Mesenchymal stem cell (in vitro differentiated cells and primary cell): ENCODE results near the gene ZBTB34.

ENCODE experiments used
- DNase-seq: peaks from one replicate; pipeline ENCODE4 v3.0.0-alpha.2; 2013
- H2AFZ ChIP-seq: one replicate; pipeline ENCODE4 v1.6.1; 2013; ENCODE audit warnings: low read depth, mild to moderate bottlenecking, control low read depth, inconsistent platforms, low read length, moderate library complexity
- H2AK5ac ChIP-seq: 2 replicates; pipeline ENCODE4 v1.6.1; 2013; ENCODE audit warnings: low read length, moderate library complexity, mild to moderate bottlenecking, inconsistent platforms; ENCODE audit not compliant: severe bottlenecking
- H2BK120ac ChIP-seq: one replicate; pipeline ENCODE4 v1.6.1; 2013; ENCODE audit warnings: low read depth, mild to moderate bottlenecking, inconsistent platforms, low read length, moderate library complexity
- H2BK12ac ChIP-seq, 2 experiments: one replicate each; pipeline ENCODE4 v1.6.1; 2013; ENCODE audit warnings: inconsistent platforms in 2 of 2, low read length in 2 of 2, mild to moderate bottlenecking in 2 of 2, moderate library complexity in 2 of 2, control low read depth in 1 of 2
- H2BK15ac ChIP-seq: one replicate; pipeline ENCODE4 v1.6.1; 2013; ENCODE audit warnings: mild to moderate bottlenecking, low read depth, inconsistent platforms; ENCODE audit not compliant: poor library complexity, severe bottlenecking
- H2BK5ac ChIP-seq: 2 replicates; pipeline ENCODE4 v1.6.1; 2013; ENCODE audit warnings: low read depth, mild to moderate bottlenecking, low read length, control low read depth, inconsistent platforms; ENCODE audit not compliant: poor library complexity, severe bottlenecking
- H3K14ac ChIP-seq, 2 experiments: one replicate each; pipeline ENCODE4 v1.6.1; 2013; ENCODE audit warnings: inconsistent platforms in 2 of 2, low read length in 2 of 2, control low read depth in 1 of 2, mild to moderate bottlenecking in 1 of 2, moderate library complexity in 1 of 2
- H3K18ac ChIP-seq, 2 experiments: one replicate each; pipeline ENCODE4 v1.6.1; 2013; ENCODE audit warnings: inconsistent platforms in 2 of 2, low read length in 2 of 2, control low read depth in 1 of 2, low read depth in 1 of 2, mild to moderate bottlenecking in 1 of 2
- H3K23ac ChIP-seq, 2 experiments: one replicate each; pipeline ENCODE4 v1.6.1; 2013; ENCODE audit warnings: inconsistent platforms in 2 of 2, low read length in 2 of 2, mild to moderate bottlenecking in 2 of 2, moderate library complexity in 2 of 2, control low read depth in 1 of 2
- H3K27ac ChIP-seq: 2 replicates; pipeline ENCODE4 v1.5.1; 2013; ENCODE audit warnings: mild to moderate bottlenecking, moderate library complexity, low read length, control low read depth, inconsistent platforms; ENCODE audit not compliant: poor library complexity, severe bottlenecking
- H3K27me3 ChIP-seq, 2 experiments: 2 replicates each; pipeline versions ENCODE4 v1.6.1 to v1.7.0; 2013; ENCODE audit warnings: low read length in 2 of 2, mild to moderate bottlenecking in 2 of 2, moderate library complexity in 2 of 2, control low read depth in 1 of 2, inconsistent platforms in 1 of 2; ENCODE audit not compliant: control insufficient read depth in 1 of 2, insufficient read depth in 1 of 2
- H3K36me3 ChIP-seq, 2 experiments: 2 replicates each; pipeline versions ENCODE4 v1.6.1 to v1.7.0; 2013; ENCODE audit warnings: low read length in 2 of 2, control low read depth in 1 of 2, inconsistent platforms in 1 of 2, low read depth in 1 of 2, mild to moderate bottlenecking in 1 of 2; ENCODE audit not compliant: insufficient read depth in 2 of 2, control insufficient read depth in 1 of 2
- H3K4ac ChIP-seq, 2 experiments: one replicate each; pipeline ENCODE4 v1.6.1; 2013; ENCODE audit warnings: inconsistent platforms in 2 of 2, low read length in 2 of 2, mild to moderate bottlenecking in 2 of 2, moderate library complexity in 2 of 2, control low read depth in 1 of 2, low read depth in 1 of 2
- H3K4me1 ChIP-seq: 2 replicates; pipeline ENCODE4 v1.6.1; 2013; ENCODE audit warnings: low read depth, low read length, control low read depth; ENCODE audit not compliant: control insufficient read depth, insufficient read depth
- H3K4me2 ChIP-seq: 2 replicates; pipeline ENCODE4 v1.6.1; 2013; ENCODE audit warnings: low read length, mild to moderate bottlenecking, inconsistent platforms; ENCODE audit not compliant: poor library complexity, severe bottlenecking
- H3K4me3 ChIP-seq, 2 experiments: 2 replicates each; pipeline versions ENCODE4 v1.5.1 to v1.7.0; 2013; ENCODE audit warnings: low read length in 2 of 2, mild to moderate bottlenecking in 2 of 2, control low read depth in 1 of 2, low read depth in 1 of 2; ENCODE audit not compliant: insufficient read depth in 1 of 2
- H3K79me1 ChIP-seq: replicated peaks from 2 replicates; pipeline ENCODE4 v1.6.1; 2013; ENCODE audit warnings: mild to moderate bottlenecking, control low read depth, low read length, inconsistent platforms; ENCODE audit not compliant: poor library complexity, severe bottlenecking
- H3K9ac ChIP-seq: 2 replicates; pipeline ENCODE4 v1.7.0; 2013; ENCODE audit warnings: mild to moderate bottlenecking, low read length, moderate library complexity
- H3K9me3 ChIP-seq: 2 replicates; pipeline ENCODE4 v1.7.0; 2013; ENCODE audit warnings: mild to moderate bottlenecking, low read length; ENCODE audit not compliant: control insufficient read depth
- H4K8ac ChIP-seq: one replicate; pipeline ENCODE4 v1.6.1; 2013; ENCODE audit warnings: inconsistent platforms, mild to moderate bottlenecking, low read length, moderate library complexity
- H4K91ac ChIP-seq: one replicate; pipeline ENCODE4 v1.6.1; 2013; ENCODE audit warnings: mild to moderate bottlenecking, low read length, inconsistent platforms
- WGBS: methylation state at CpG from one replicate; pipeline ENCODE4 v1.1.7; 2013; ENCODE audit warnings: mixed read lengths; 5-methylcytosine and 5-hydroxymethylcytosine counted together

ZBTB34 gene

DNA sequence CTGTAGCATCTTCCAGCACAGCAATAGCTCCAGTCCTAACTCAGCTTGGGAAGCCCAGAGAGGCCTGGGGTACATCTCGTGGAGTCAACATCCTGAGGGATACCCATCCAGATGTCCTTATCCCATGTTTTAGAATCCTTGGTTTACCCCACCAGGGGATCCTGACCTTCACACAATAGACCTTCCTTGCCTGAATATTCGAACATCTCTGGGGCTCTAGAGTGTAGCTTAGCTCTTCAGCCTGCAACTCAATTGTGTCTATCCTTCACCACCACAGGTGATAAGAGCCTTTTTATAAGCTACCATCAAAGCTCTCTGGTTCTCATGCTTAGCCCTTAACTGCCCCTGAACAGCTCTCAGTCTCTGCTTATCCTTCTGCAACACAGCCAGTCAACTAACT, 46.6 kb downstream of the ZBTB34 start:
- no peak overlapping the region for H4K8ac ChIP-seq
- H3K27me3 ChIP-seq: peaks cover 30 to 53% of the 10 kb centered on the region in 2 experiments
- H3K36me3 ChIP-seq: no peaks in the 10 kb centered on the region
- H3K4me2 ChIP-seq: no peak overlapping the region
- H2BK12ac ChIP-seq: no peak overlapping the region
- no peak overlapping the region for H3K9ac ChIP-seq
- WGBS: 73% methylated on average over 2 of the region's 2 CpGs
- no peak overlapping the region for H3K27ac ChIP-seq
- H3K23ac ChIP-seq: no peak overlapping the region
- H2BK15ac ChIP-seq: no peak overlapping the region
- peaks cover 4% of the 10 kb centered on the region for H3K9me3 ChIP-seq
- no peak overlapping the region for H3K4me3 ChIP-seq
- H3K4ac ChIP-seq: no peak overlapping the region
- H2AK5ac ChIP-seq: no peak overlapping the region
- H2BK120ac ChIP-seq: no peak overlapping the region
- no peaks in the 10 kb centered on the region for H3K4me1 ChIP-seq
- no peak overlapping the region for H2AFZ ChIP-seq
- no peaks in the 10 kb centered on the region for H3K79me1 ChIP-seq
- no peak for DNase-seq
- H3K14ac ChIP-seq: no peak overlapping the region
- no peak overlapping the region for H2BK5ac ChIP-seq
- no peak overlapping the region for H4K91ac ChIP-seq
- no peak overlapping the region for H3K18ac ChIP-seq

DNA sequence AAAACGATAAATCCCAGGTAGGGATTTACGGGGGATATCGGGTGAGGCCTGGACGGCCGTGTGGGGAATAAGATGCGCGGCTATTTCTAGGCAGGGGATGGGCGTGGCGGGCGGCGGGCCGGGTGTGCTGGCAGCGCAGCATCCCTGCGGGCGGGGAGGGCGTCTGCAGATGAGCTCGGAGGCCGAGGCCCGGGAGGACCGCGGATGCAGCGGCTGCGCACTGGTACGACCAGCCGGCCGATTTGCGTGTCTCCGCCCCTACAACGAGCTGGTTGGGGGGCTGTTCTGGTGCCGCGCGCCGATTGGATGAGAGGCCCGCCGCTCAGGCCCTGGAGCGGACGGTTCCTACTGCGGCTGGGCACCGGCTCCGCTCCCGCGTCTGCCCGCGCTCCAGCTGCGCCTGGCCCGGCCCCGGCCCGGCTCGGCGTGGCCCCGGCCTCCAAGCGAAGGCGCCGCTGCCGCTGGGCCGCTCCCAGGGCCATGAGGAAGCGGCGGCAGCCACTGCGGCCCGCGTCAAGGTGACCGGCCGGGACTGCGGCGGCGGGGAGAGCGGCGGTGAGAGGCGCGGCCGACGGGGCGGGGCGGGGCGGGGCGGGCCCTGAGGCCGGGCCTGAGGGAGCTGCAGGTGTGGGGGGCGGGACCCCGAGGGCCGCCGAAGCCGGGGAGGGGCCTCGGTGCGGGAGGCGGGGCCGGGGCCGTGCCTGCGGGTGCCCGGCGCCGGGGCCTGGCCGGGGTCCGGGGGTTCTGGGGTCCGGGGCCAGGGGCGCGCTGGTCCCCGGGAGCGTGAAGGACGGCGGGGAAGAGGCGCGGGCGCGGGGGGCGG, 54.2 kb downstream of the ZBTB34 start, which contains the start of gene RALGPS1:
RALGPS1 (plus strand) TSS at position 325 of the 823 bp plus-strand sequence. CDS start 47,508 bp downstream, outside the sequence.
- Histone ChIP-seq H4K91ac (no peak within 1 kb of the TSS), H3K14ac (no peak within 1 kb of the TSS), H2AFZ (peak within 1 kb of the TSS; percentile 84), H3K9me3 (peaks cover 4% of the 10 kb centered on the region), H3K4me2 (peak within 1 kb of the TSS; percentile 74), H3K23ac (no peak within 1 kb of the TSS), H3K4ac (no peak within 1 kb of the TSS), H3K27ac (no peak within 1 kb of the TSS), H3K27me3 (peaks cover 11 to 28% of the 10 kb centered on the region in 2 experiments), H2BK12ac (no peak within 1 kb of the TSS), H3K79me1 (no peaks in the 10 kb centered on the region), H2BK120ac (no peak within 1 kb of the TSS), H3K36me3 (no peaks in the 10 kb centered on the region), H2BK15ac (peak within 1 kb of the TSS; percentile 86), H2BK5ac (no peak within 1 kb of the TSS), H4K8ac (no peak within 1 kb of the TSS), H3K18ac (no peak within 1 kb of the TSS), H3K4me3 (peak within 1 kb of the TSS; percentile 72 to 82), H3K4me1 (peaks cover 9% of the 10 kb centered on the region), H2AK5ac (no peak within 1 kb of the TSS), H3K9ac (no peak within 1 kb of the TSS)
- DNase-seq: peak; percentile 95
- WGBS: 1% methylated on average over 45 of the region's 105 CpGs

DNA sequence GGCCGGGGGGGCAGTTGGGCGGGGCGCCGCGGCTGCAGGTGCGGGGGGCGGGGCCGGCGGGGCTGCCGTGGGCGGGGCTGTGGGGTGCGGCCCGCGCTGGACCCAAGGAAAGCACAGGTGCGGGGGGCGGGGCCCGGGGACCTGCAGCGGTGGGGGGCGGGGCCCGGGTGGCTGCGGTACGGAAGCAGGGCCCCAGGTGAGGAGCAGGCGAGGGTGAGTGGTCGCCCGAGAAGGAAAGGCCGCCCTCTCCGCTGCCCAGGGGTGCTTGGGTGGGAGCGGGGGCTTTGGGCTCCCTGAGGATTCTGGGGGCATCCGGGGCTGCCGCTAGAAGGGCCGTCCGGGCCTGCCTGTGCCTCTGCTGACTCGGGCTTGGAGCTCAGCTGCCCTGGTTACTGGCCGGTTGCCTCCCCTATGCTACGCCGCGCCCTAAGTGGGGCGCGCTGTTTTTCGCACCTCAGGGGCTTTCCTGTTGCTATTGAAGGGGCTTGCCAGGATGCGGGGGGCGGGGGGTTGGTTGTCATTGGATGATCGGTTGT, 54.9 kb downstream of the ZBTB34 start:
- H3K36me3 ChIP-seq: no peaks in the 10 kb centered on the region
- H4K8ac ChIP-seq: no peak overlapping the region
- no peaks in the 10 kb centered on the region for H3K79me1 ChIP-seq
- no peak overlapping the region for H3K27ac ChIP-seq
- H3K9ac ChIP-seq: no peak overlapping the region
- H4K91ac ChIP-seq: no peak overlapping the region
- H3K4ac ChIP-seq: no peak overlapping the region
- H3K14ac ChIP-seq: no peak overlapping the region
- peaks cover 9% of the 10 kb centered on the region for H3K4me1 ChIP-seq
- H3K9me3 ChIP-seq: peaks cover 4% of the 10 kb centered on the region
- DNase-seq: no peak
- no peak overlapping the region for H2BK120ac ChIP-seq
- H2BK12ac ChIP-seq: no peak overlapping the region
- no peak overlapping the region for H2AFZ ChIP-seq
- no peak overlapping the region for H2AK5ac ChIP-seq
- peak overlapping the region; percentile 63 for H3K4me2 ChIP-seq
- H3K18ac ChIP-seq: no peak overlapping the region
- H3K23ac ChIP-seq: no peak overlapping the region
- 7% methylated on average over 32 of the region's 43 CpGs for WGBS
- no peak overlapping the region for H2BK5ac ChIP-seq
- peaks cover 8 to 33% of the 10 kb centered on the region in 2 experiments for H3K27me3 ChIP-seq
- H3K4me3 ChIP-seq: peak overlapping the region in 1 of 2 experiments; percentile 82
- H2BK15ac ChIP-seq: no peak overlapping the region

DNA sequence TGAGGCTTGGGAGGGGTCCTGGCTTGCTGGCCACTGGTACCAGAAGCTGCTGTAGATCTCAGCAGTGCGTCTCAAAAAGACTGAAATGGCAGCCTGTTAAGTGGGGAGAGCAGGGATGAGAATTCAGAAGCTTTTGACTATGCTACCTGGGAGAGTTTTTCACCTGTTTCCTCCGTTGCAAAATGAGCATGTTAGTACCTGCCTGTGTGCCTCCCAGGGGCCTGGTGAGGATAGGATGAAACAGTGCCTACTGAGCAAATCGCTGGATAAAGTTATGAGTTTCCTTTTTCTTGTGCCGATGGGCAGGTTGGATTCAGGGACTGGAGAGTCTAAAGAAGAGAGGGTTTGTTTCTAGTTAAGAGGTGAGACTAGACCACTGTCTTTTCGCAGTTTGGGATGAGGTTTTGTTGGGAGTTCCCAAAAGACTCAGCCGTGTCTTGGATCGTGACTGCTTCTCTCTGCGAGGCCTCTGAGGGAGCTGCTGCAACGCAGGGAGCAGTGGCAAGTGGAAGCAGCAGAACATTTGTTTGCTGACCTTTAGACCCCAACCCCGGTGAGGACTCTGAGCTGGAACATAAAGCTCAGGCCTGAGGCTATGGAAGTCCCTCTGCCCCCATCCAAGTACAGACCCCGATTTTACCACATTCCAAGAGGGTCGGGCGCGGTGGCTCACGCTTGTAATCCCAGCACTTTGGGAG, 55.6 kb downstream of the ZBTB34 start:
- Histone ChIP-seq H3K4me3 (no peak overlapping the region), H3K36me3 (no peaks in the 10 kb centered on the region), H3K4me2 (no peak overlapping the region), H3K4me1 (peaks cover 9% of the 10 kb centered on the region), H3K4ac (no peak overlapping the region), H3K27me3 (peaks cover 13 to 39% of the 10 kb centered on the region in 2 experiments), H4K91ac (no peak overlapping the region), H2AFZ (no peak overlapping the region), H2BK12ac (no peak overlapping the region), H3K18ac (no peak overlapping the region), H3K14ac (no peak overlapping the region), H3K9me3 (peaks cover 4% of the 10 kb centered on the region), H2BK5ac (no peak overlapping the region), H2BK15ac (no peak overlapping the region), H3K23ac (no peak overlapping the region), H3K9ac (no peak overlapping the region), H3K79me1 (no peaks in the 10 kb centered on the region), H4K8ac (no peak overlapping the region), H2AK5ac (no peak overlapping the region), H3K27ac (no peak overlapping the region), H2BK120ac (no peak overlapping the region)
- no peak for DNase-seq
- WGBS: 67% methylated on average over 15 of the region's 15 CpGs
